Endothelial cell of hepatic sinusoid (primary cell): ENCODE data around the gene CNDP2.
"Not testable (repeated sequence)": the region's sequence is repeated elsewhere in the genome, so short reads cannot be mapped to it uniquely, and the experiment has no call there.

Experiments
- in situ Hi-C: cut with HindIII; loops from 2 replicates; pipeline ENCODE4 v1.10.0; 2017; ENCODE audit warnings: low sequenced_read_pairs

CNDP2 gene

DNA sequence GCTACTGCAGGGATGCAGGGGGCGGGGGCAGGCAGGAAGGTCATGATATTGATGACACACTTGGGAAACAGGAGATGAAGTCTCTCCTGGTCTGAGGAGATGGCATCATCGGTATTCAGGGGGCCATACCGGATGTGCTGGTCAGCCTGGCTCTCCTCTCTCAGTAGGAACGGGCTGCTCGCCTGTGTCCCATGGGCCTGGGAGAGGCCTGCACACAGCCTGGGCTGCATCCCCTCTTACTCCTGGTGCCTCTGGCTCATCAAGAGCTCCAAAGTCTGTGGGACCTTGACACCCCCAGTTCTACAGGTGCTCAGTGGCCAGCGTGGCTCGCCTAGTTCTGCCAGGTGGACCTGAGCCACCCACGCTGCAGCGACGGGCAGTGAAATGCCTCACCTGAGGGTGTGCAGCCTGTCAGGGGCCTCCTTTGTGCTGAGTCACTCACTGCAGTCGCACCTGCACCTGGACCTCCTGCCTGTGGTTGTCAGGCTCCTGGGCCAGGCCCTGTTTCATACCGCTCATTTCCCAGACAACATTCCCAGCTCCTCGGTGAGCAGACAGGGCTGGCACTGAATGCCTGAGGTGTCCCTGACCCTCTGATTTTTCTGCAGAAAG, 19.6 kb downstream of the CNDP2 start:
- in situ Hi-C loops: no loop called here

GRCh38 chr18:74516271-74517235, 20.4 kb downstream of the CNDP2 start:
- in situ Hi-C loops: no loop called here

- in situ Hi-C loops: no loop called here
Measured at GRCh38 chr18:74517236-74517630, 21.1 kb downstream of the CNDP2 start.

GRCh38 chr18:74518456-74519295, 22.5 kb downstream of the CNDP2 start:
- in situ Hi-C loops: no loop called here

GRCh38 chr18:74519320-74520095, 23.3 kb downstream of the CNDP2 start:
- in situ Hi-C loops: no loop called here

- in situ Hi-C loops: no loop called here
Measured at GRCh38 chr18:74520096-74520833, 24.1 kb downstream of the CNDP2 start.

DNA sequence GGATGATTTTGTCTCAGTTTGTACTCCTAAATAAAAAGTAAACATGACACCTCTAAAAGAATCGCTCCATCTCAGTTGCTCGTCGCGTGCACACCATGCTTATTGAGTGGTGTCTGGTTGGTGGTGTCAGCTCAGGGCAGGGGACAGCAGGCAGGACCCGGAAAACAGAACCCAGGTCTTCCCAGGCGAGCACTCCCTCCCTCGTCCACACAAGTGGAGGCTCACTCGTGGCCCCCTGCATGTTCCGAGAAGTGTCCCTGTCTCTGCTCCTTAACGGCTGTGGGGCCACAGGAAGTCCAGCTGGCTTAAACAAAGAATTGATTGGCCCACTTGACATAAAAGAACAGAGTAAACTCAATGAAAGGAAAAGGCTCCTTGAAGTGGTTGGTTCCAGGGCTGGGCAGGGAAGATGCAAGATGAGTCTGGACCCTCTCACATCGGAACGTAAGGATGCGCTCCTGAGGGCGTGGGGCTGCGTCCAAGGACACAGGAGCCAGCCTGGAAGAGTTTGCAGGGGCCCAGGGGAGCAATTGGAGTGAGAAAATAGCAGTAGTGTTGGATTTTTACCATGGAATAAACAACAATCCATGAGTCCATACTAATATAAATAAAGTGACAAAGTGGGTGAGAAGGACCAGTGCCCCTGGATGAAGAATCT, 25.0 kb downstream of the CNDP2 start:
- in situ Hi-C loops: no loop called here

- in situ Hi-C loops: no loop called here
Measured at GRCh38 chr18:74522635-74523548, 26.7 kb downstream of the CNDP2 start.

GRCh38 chr18:74524097-74524496, 27.9 kb downstream of the CNDP2 start:
- in situ Hi-C loops: no loop called here

DNA sequence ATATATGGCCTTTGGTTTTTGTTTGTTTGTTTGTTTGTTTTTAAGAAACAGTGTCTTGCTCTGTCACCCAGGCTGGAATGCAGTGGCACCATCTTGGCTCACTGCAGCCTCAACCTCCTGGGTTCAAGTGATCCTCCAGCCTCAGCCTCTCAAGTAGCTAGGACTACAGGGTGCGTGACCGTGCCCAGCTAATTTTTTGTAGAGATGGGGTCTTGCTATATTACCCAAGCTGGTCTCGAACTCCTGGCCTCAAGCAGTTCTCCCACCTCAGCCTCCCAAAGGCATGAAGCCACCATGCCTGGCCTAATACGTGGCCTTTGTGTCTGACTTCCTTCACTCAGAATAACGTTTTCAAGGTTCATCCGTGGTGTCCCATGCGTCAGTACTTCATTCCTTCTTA, 28.8 kb downstream of the CNDP2 start:
- in situ Hi-C loops: not testable (repeated sequence)

DNA sequence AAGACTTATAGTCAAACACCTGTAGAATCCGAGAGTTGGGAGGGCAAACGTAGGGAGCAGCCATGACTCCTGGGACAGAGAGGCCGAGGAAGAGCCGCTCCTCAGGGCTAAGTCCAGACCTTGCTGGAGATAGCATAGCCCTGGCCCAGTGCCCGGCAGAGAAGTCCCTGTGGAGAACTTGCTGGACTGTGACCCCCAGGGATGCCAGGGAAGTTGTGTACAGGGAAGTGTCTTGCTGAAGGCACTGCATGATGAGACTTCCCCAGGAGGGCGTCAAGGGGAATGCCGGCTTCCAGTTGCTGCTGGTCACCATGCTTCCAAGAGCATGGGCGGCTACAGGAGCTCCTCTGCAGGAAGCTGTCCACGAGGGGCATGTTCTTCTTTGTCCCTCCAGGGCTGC, 29.6 kb downstream of the CNDP2 start:
- in situ Hi-C loops: no loop called here

DNA sequence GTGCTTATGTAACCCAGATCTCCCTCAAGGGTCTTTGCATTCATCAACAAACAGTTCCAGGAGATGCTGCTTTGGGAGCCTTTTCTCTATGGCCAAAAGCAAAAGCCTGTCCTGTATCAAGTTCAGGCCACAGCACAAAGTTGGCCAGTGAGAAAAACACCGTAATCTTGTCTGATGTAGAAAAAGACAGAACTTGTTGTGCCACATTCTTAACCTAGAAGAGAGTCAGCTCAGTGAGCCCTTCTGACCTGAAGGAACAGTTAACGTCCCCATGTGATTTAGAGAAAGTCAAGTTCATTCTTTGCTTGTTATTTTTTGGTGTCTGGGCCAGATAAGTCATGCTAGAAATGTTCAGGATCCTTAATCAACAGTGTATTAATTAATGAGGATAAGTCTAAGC, 30.3 kb downstream of the CNDP2 start:
- in situ Hi-C loops: no loop called here

- in situ Hi-C loops: no loop called here
Measured at GRCh38 chr18:74528478-74528877, 32.3 kb downstream of the CNDP2 start.

GRCh38 chr18:74528913-74529312, 32.8 kb downstream of the CNDP2 start:
- in situ Hi-C loops: no loop called here

DNA sequence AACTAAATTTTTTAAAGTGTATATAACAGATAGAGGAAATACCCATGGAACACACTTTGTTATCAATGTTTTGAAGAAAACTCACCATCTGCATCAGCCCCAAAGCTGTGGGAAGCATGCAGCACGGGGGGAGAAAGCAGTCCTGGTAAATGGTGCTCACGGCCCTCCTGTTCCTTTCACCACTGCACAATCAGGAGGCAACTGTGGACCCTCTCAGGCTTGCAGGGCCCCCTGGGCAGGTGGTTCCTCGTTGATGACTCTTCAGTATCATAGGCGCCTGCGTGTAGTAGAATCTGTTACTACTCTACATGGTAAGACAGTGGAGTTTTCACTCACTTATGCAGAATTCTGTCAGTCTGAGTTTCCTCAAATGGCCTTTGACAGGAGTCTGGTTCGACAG, 33.2 kb downstream of the CNDP2 start:
- in situ Hi-C loops: no loop called here

GRCh38 chr18:74529811-74530583, 33.8 kb downstream of the CNDP2 start:
- in situ Hi-C loops: no loop called here

DNA sequence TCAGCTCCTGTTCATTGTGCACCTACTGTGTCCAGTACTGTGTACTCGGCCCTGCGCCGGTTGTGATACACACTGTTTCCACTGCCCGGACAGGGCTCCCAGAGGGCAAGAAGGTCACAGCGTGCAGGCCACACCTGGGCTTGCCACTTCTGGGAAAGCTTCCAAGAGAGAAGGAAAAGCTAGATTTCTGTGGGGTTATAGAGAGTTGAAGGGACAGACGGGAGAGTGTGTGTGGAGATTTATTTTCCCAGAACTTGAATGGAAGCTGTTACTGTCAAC, 34.4 kb downstream of the CNDP2 start:
- in situ Hi-C loops: no loop called here

DNA sequence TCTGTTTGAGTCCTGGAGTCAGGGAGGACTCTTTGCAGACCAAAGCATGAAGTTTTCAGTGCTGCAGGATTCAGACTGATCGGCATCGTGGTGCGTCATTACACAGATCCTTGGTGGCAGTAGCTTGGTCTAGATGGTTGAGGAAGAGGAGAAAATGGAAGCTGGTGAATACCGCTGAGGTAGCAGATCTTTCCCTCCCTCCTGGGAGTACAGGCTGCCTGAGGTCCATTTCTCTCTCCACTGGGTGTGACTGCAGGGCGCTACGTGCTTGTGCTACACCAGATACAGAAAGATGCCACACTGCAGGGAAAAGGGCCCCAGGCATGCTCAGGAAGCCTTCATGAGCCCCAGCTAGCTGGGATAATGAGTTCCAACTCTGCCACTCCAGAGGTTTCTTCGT, 34.9 kb downstream of the CNDP2 start:
- in situ Hi-C loops: no loop called here
